CD4-positive, CD25-positive, alpha-beta regulatory T cell (primary cell): Measurements from ENCODE around the gene WDR5B. TPM values are rescaled to one million over a fixed set of nuclear protein-coding genes. Genes with fewer than 3 reads are reported as not detected.

Experiments
- ATAC-seq, 2 donors: fragments of 150-1000 bp; cut with Tn5 transposase; one replicate each; pipeline ENCODE4 v1.10.0; 2021; ENCODE audit warnings: low read depth in 2 of 2, moderate number of reproducible peaks in 2 of 2, moderate library complexity in 1 of 2
- DNase-seq, 3 donors: peaks; one replicate each; pipeline versions ENCODE4 v3.0.0 to v3.0.0-alpha.2; 2012 to 2022; ENCODE audit warnings: mixed read lengths in 1 of 3
- H3K27ac ChIP-seq: one replicate; pipeline ENCODE4 v1.7.0; 2013; ENCODE audit warnings: mild to moderate bottlenecking, low read length; ENCODE audit not compliant: insufficient read depth, poor library complexity, severe bottlenecking
- H3K27me3 ChIP-seq: one replicate; pipeline ENCODE4 v1.7.0; 2013; ENCODE audit warnings: low read length; ENCODE audit not compliant: control insufficient read depth, insufficient read depth
- H3K36me3 ChIP-seq: one replicate; pipeline ENCODE4 v1.7.0; 2013; ENCODE audit warnings: mild to moderate bottlenecking, low read length, moderate library complexity; ENCODE audit not compliant: control insufficient read depth, insufficient read depth
- H3K4me1 ChIP-seq: 2 replicates; pipeline ENCODE4 v1.7.0; 2013; ENCODE audit warnings: mild to moderate bottlenecking, low read length; ENCODE audit not compliant: insufficient read depth, control insufficient read depth, poor library complexity, severe bottlenecking
- H3K4me3 ChIP-seq: one replicate; pipeline ENCODE4 v1.7.0; 2013; ENCODE audit warnings: low read depth, mild to moderate bottlenecking, low read length, moderate library complexity
- H3K9me3 ChIP-seq, 2 experiments: 1 replicate in 1 of 2; 2 replicates in 1 of 2; pipeline ENCODE4 v1.7.0; 2013; ENCODE audit warnings: low read length in 2 of 2, mild to moderate bottlenecking in 1 of 2, moderate library complexity in 1 of 2; ENCODE audit not compliant: control insufficient read depth in 2 of 2
- H3K27ac Mint-ChIP-seq, 3 donors: one replicate each; pipeline ENCODE4 v1.8.0; 2020 to 2022; ENCODE audit warnings: mild to moderate bottlenecking in 3 of 3, mixed read lengths in 3 of 3, moderate library complexity in 2 of 3
- H3K27me3 Mint-ChIP-seq: one replicate; pipeline ENCODE4 v1.8.0; 2022; ENCODE audit warnings: mild to moderate bottlenecking, mixed read lengths
- H3K36me3 Mint-ChIP-seq: one replicate; pipeline ENCODE4 v1.8.0; 2020; ENCODE audit warnings: mixed read lengths
- H3K4me1 Mint-ChIP-seq, 4 donors: one replicate each; pipeline ENCODE4 v1.8.0; 2020 to 2022; ENCODE audit warnings: mixed read lengths in 4 of 4, mild to moderate bottlenecking in 1 of 4
- H3K4me3 Mint-ChIP-seq, 4 donors: one replicate each; pipeline ENCODE4 v1.8.0; 2020 to 2022; ENCODE audit warnings: mild to moderate bottlenecking in 4 of 4, mixed read lengths in 4 of 4, moderate library complexity in 3 of 4
- H3K9me3 Mint-ChIP-seq, 7 donors: one replicate each; pipeline ENCODE4 v1.8.0; 2020 to 2022; ENCODE audit warnings: mixed read lengths in 7 of 7, mild to moderate bottlenecking in 3 of 7, moderate library complexity in 2 of 7
- polyA plus RNA-seq, 4 donors: library from polyadenylated mRNA; unstranded; fragments of 300-500 nt; fragmentation: Illumina TruSeq; gene quantifications; one replicate each; pipeline ENCODE4 v1.2.3, GENCODE V29; 2021
- total RNA-seq: library from RNA; stranded (reverse); gene quantifications from one replicate; pipeline ENCODE4 v1.2.3, GENCODE V29; 2022

WDR5B gene
- total RNA-seq (4.9 TPM), polyA plus RNA-seq (1 to 10 TPM; 2.0 to 2.5 (median 2.4) TPM)

- Mint-ChIP-seq H3K9me3 (no peaks in the 10 kb centered on the region), H3K36me3 (peaks cover 16% of the 10 kb centered on the region), H3K4me3 (peak within 1 kb of the TSS; percentile 96 to 99 (median 98)), H3K27me3 (peaks cover 5% of the 10 kb centered on the region), H3K4me1 (peaks cover 34 to 61% (median 48%) of the 10 kb centered on the region in 4 donors), H3K27ac (peak within 1 kb of the TSS; percentile 99 to 100 (median 100))
- H3K4me3 ChIP-seq, result peak within 1 kb of the TSS; percentile 99
- H3K27ac ChIP-seq, result peak within 1 kb of the TSS; percentile 96
- no peaks in the 10 kb centered on the region for H3K9me3 ChIP-seq
- ATAC-seq (peak; percentile 87 to 90), DNase-seq (peak; percentile 98 to 99 (median 98))
- H3K27me3 ChIP-seq, result no peaks in the 10 kb centered on the region
- H3K36me3 ChIP-seq, result peaks cover 21% of the 10 kb centered on the region
- H3K4me1 ChIP-seq, result peaks cover 20% of the 10 kb centered on the region
These were observed at the start of gene WDR5B for GRCh38 chr3:122415762-122416654. Gene WDR5B (minus strand): TSS chr3:122416062. CDS start chr3:122415528, 534 bp downstream.

GRCh38 chr3:122464659-122465058 lies 48.8 kb upstream of the WDR5B start:
- no peak for ATAC-seq
- Mint-ChIP-seq H3K27me3 (no peaks in the 10 kb centered on the region), H3K9me3 (no peaks in the 10 kb centered on the region), H3K36me3 (peaks cover 24% of the 10 kb centered on the region), H3K4me1 (peaks cover 17 to 38% (median 25%) of the 10 kb centered on the region in 4 donors), H3K4me3 (no peak overlapping the region), H3K27ac (no peak overlapping the region)
- Histone ChIP-seq H3K36me3 (peaks cover 48% of the 10 kb centered on the region), H3K4me1 (no peaks in the 10 kb centered on the region), H3K9me3 (no peaks in the 10 kb centered on the region), H3K27me3 (no peaks in the 10 kb centered on the region), H3K4me3 (no peak overlapping the region), H3K27ac (no peak overlapping the region)
- DNase-seq, result no peak

- H3K36me3 ChIP-seq, result peaks cover 70% of the 10 kb centered on the region
- H3K36me3 Mint-ChIP-seq, result peaks cover 38% of the 10 kb centered on the region
- H3K4me1 ChIP-seq, result no peaks in the 10 kb centered on the region
- ATAC-seq (no peak), DNase-seq (no peak)
- no peak overlapping the region for H3K4me3 Mint-ChIP-seq
- H3K4me1 Mint-ChIP-seq, result peaks cover 4 to 18% (median 10%) of the 10 kb centered on the region in 4 donors
- H3K27ac Mint-ChIP-seq, result peak overlapping the region in 1 of 3 donors; percentile 31
- no peaks in the 10 kb centered on the region for H3K27me3 Mint-ChIP-seq
- H3K9me3 Mint-ChIP-seq, result no peaks in the 10 kb centered on the region
- no peaks in the 10 kb centered on the region for H3K9me3 ChIP-seq
- H3K27me3 ChIP-seq, result no peaks in the 10 kb centered on the region
- no peak overlapping the region for H3K4me3 ChIP-seq
- H3K27ac ChIP-seq, result no peak overlapping the region
These were observed 46.5 kb upstream of the WDR5B start for GRCh38 chr3:122462406-122462805.

- Histone ChIP-seq H3K4me1 (no peaks in the 10 kb centered on the region), H3K4me3 (no peak overlapping the region), H3K27me3 (no peaks in the 10 kb centered on the region), H3K36me3 (peaks cover 76% of the 10 kb centered on the region), H3K27ac (no peak overlapping the region), H3K9me3 (no peaks in the 10 kb centered on the region)
- Mint-ChIP-seq H3K36me3 (peaks cover 34% of the 10 kb centered on the region), H3K4me1 (peaks cover 2 to 16% (median 8%) of the 10 kb centered on the region in 4 donors), H3K27me3 (no peaks in the 10 kb centered on the region), H3K4me3 (no peak overlapping the region), H3K9me3 (no peaks in the 10 kb centered on the region), H3K27ac (peak overlapping the region in 1 of 3 donors; percentile 28)
- no peak for ATAC-seq
- no peak for DNase-seq
These were observed 45.9 kb upstream of the WDR5B start for GRCh38 chr3:122461806-122462205.

GRCh38 chr3:122458992-122459391 lies 43.1 kb upstream of the WDR5B start:
- H3K9me3 Mint-ChIP-seq, result no peaks in the 10 kb centered on the region
- peak in 1 of 3 donors; percentile 21 for DNase-seq
- H3K4me1 Mint-ChIP-seq, result peaks cover 2 to 24% (median 8%) of the 10 kb centered on the region in 4 donors
- no peak for ATAC-seq
- Histone ChIP-seq H3K27me3 (no peaks in the 10 kb centered on the region), H3K4me3 (no peak overlapping the region), H3K36me3 (peaks cover 66% of the 10 kb centered on the region), H3K27ac (no peak overlapping the region), H3K9me3 (no peaks in the 10 kb centered on the region), H3K4me1 (no peaks in the 10 kb centered on the region)
- no peaks in the 10 kb centered on the region for H3K27me3 Mint-ChIP-seq
- H3K36me3 Mint-ChIP-seq, result peaks cover 45% of the 10 kb centered on the region
- no peak overlapping the region for H3K27ac Mint-ChIP-seq
- no peak overlapping the region for H3K4me3 Mint-ChIP-seq

GRCh38 chr3:122457706-122458105 lies 41.8 kb upstream of the WDR5B start:
- H3K4me3 ChIP-seq, result no peak overlapping the region
- Mint-ChIP-seq H3K4me3 (no peak overlapping the region), H3K27ac (peak overlapping the region in 1 of 3 donors; percentile 56), H3K27me3 (no peaks in the 10 kb centered on the region), H3K36me3 (peaks cover 38% of the 10 kb centered on the region), H3K4me1 (peaks cover 0 to 24% (median 7%) of the 10 kb centered on the region in 4 donors), H3K9me3 (no peaks in the 10 kb centered on the region)
- no peaks in the 10 kb centered on the region for H3K4me1 ChIP-seq
- DNase-seq (no peak), ATAC-seq (no peak)
- no peak overlapping the region for H3K27ac ChIP-seq
- H3K9me3 ChIP-seq, result no peaks in the 10 kb centered on the region
- H3K36me3 ChIP-seq, result peaks cover 67% of the 10 kb centered on the region
- H3K27me3 ChIP-seq, result no peaks in the 10 kb centered on the region

GRCh38 chr3:122456074-122456473 lies 40.2 kb upstream of the WDR5B start:
- Histone ChIP-seq H3K9me3 (no peaks in the 10 kb centered on the region), H3K27me3 (no peaks in the 10 kb centered on the region), H3K36me3 (peaks cover 67% of the 10 kb centered on the region), H3K4me1 (no peaks in the 10 kb centered on the region), H3K27ac (no peak overlapping the region), H3K4me3 (no peak overlapping the region)
- no peak for DNase-seq
- ATAC-seq, result no peak
- H3K36me3 Mint-ChIP-seq, result peaks cover 35% of the 10 kb centered on the region
- H3K4me3 Mint-ChIP-seq, result no peak overlapping the region
- no peaks in the 10 kb centered on the region for H3K27me3 Mint-ChIP-seq
- no peak overlapping the region for H3K27ac Mint-ChIP-seq
- peaks cover 0 to 18% (median 3%) of the 10 kb centered on the region in 4 donors for H3K4me1 Mint-ChIP-seq
- H3K9me3 Mint-ChIP-seq, result no peaks in the 10 kb centered on the region
